Endodermal cell (in vitro differentiated cells): ENCODE results near the gene PRRT4. TPM values are rescaled to one million over a fixed set of nuclear protein-coding genes. Genes with fewer than 3 reads are reported as not detected.

ENCODE experiments used
- DNase-seq: peaks from one replicate; pipeline ENCODE4 v3.0.0-alpha.2; 2017
- H3K27ac ChIP-seq: 2 replicates; pipeline ENCODE4 v1.5.1; 2013; ENCODE audit warnings: mild to moderate bottlenecking, low read depth, low read length, moderate library complexity
- H3K27me3 ChIP-seq: 2 replicates; pipeline ENCODE4 v1.6.1; 2013; ENCODE audit warnings: mild to moderate bottlenecking, low read length, moderate library complexity; ENCODE audit not compliant: insufficient read depth, control insufficient read depth, poor library complexity, severe bottlenecking
- H3K36me3 ChIP-seq: 2 replicates; pipeline ENCODE4 v1.7.0; 2013; ENCODE audit warnings: mild to moderate bottlenecking, low read length, moderate library complexity; ENCODE audit not compliant: control insufficient read depth, insufficient read depth
- H3K4me1 ChIP-seq: one replicate; pipeline ENCODE4 v1.7.0; 2013; ENCODE audit warnings: low read length; ENCODE audit not compliant: control insufficient read depth, insufficient read depth
- H3K4me3 ChIP-seq: 2 replicates; pipeline ENCODE4 v1.5.1; 2013; ENCODE audit warnings: mild to moderate bottlenecking, low read length, moderate library complexity
- H3K9ac ChIP-seq: 2 replicates; pipeline ENCODE4 v1.6.1; 2013; ENCODE audit warnings: mild to moderate bottlenecking, low read length, moderate library complexity; ENCODE audit not compliant: poor library complexity, severe bottlenecking; ENCODE audit errors: extremely low read depth
- H3K9me3 ChIP-seq: 2 replicates; pipeline ENCODE4 v1.6.1; 2013; ENCODE audit warnings: mild to moderate bottlenecking, low read length, moderate library complexity; ENCODE audit not compliant: control insufficient read depth
- H3K27ac Mint-ChIP-seq: 2 replicates; pipeline ENCODE4 v1.8.0; 2020; ENCODE audit warnings: mixed read lengths
- H3K27me3 Mint-ChIP-seq: 2 replicates; pipeline ENCODE4 v1.8.0; 2021; ENCODE audit warnings: mild to moderate bottlenecking, mixed read lengths; ENCODE audit not compliant: insufficient read depth
- H3K36me3 Mint-ChIP-seq: 2 replicates; pipeline ENCODE4 v1.8.0; 2020; ENCODE audit warnings: low read depth, mixed read lengths
- H3K4me1 Mint-ChIP-seq: 2 replicates; pipeline ENCODE4 v1.8.0; 2020; ENCODE audit warnings: mixed read lengths
- H3K4me3 Mint-ChIP-seq: 2 replicates; pipeline ENCODE4 v1.8.0; 2020; ENCODE audit warnings: mild to moderate bottlenecking, moderate library complexity, mixed read lengths
- H3K9me3 Mint-ChIP-seq: 2 replicates; pipeline ENCODE4 v1.8.0; 2020; ENCODE audit warnings: mild to moderate bottlenecking, mixed read lengths
- CTCF ChIP-seq: fragments of 200-600 bp; sonication (generic); conservative IDR thresholded peaks from 2 replicates; pipeline ENCODE4 v1.5.0; 2021; ENCODE audit warnings: antibody characterized with exemption, mild to moderate bottlenecking
- WGBS, 2 experiments: methylation state at CpG; one replicate each; pipeline versions ENCODE4 v1.1.5 to v1.1.7; 2013; ENCODE audit warnings: missing lambda C conversion rate in 2 of 2, mixed read lengths in 1 of 2; ENCODE audit not compliant: insufficient coverage in 1 of 2, insufficient read length in 1 of 2; 5-methylcytosine and 5-hydroxymethylcytosine counted together
- total RNA-seq, 2 donors: library from RNA; stranded (reverse); fragmentation: NEBNext Ultra II Directional in 1 of 2; extraction: Animal tissue kit (Norgen Biotek cat#: 25700) in 1 of 2; gene quantifications; 2 replicates in 1 of 2; 3 replicates in 1 of 2; pipeline ENCODE4 v1.2.1, GENCODE V29; 2021

Gene PRRT4
- total RNA-seq, 2 donors from 2014 or later, result 0.18 TPM; not detected in 1

- H3K4me3 Mint-ChIP-seq, result no peak overlapping the region
- no peaks in the 10 kb centered on the region for H3K27me3 ChIP-seq
- H3K4me1 Mint-ChIP-seq, result no peaks in the 10 kb centered on the region
- no peak overlapping the region for H3K9ac ChIP-seq
- H3K4me3 ChIP-seq, result no peak overlapping the region
- no peaks in the 10 kb centered on the region for H3K9me3 Mint-ChIP-seq
- no peaks in the 10 kb centered on the region for H3K27me3 Mint-ChIP-seq
- no peaks in the 10 kb centered on the region for H3K4me1 ChIP-seq
- H3K9me3 ChIP-seq, result no peaks in the 10 kb centered on the region
- TF ChIP-seq CTCF, result no peak
- peaks cover 61% of the 10 kb centered on the region for H3K36me3 Mint-ChIP-seq
- H3K36me3 ChIP-seq, result peaks cover 73% of the 10 kb centered on the region
- H3K27ac ChIP-seq, result no peak overlapping the region
- no peak for DNase-seq
- no peak overlapping the region for H3K27ac Mint-ChIP-seq
- 63 to 93% methylated on average over 1 to 2 of the region's 2 CpGs for WGBS, 2 experiments
Measured at GRCh38 chr7:128307061-128307460, 54.4 kb downstream of the PRRT4 start.

- H3K27me3 Mint-ChIP-seq, result no peaks in the 10 kb centered on the region
- H3K36me3 Mint-ChIP-seq, result peaks cover 38% of the 10 kb centered on the region
- peaks cover 13% of the 10 kb centered on the region for H3K4me1 Mint-ChIP-seq
- Histone ChIP-seq H3K4me3 (no peak overlapping the region), H3K27me3 (no peaks in the 10 kb centered on the region), H3K4me1 (no peaks in the 10 kb centered on the region), H3K36me3 (peaks cover 46% of the 10 kb centered on the region), H3K9me3 (no peaks in the 10 kb centered on the region), H3K9ac (no peak overlapping the region), H3K27ac (no peak overlapping the region)
- H3K4me3 Mint-ChIP-seq, result no peak overlapping the region
- DNase-seq, result no peak
- H3K27ac Mint-ChIP-seq, result no peak overlapping the region
- 96% methylated on average over 1 of the region's 1 CpG; no CpG with 5 or more reads in 1 of the 2 experiments for WGBS, 2 experiments
- TF ChIP-seq CTCF, result no peak
- H3K9me3 Mint-ChIP-seq, result no peaks in the 10 kb centered on the region
Measured at GRCh38 chr7:128304212-128304611, 57.3 kb downstream of the PRRT4 start.

DNA sequence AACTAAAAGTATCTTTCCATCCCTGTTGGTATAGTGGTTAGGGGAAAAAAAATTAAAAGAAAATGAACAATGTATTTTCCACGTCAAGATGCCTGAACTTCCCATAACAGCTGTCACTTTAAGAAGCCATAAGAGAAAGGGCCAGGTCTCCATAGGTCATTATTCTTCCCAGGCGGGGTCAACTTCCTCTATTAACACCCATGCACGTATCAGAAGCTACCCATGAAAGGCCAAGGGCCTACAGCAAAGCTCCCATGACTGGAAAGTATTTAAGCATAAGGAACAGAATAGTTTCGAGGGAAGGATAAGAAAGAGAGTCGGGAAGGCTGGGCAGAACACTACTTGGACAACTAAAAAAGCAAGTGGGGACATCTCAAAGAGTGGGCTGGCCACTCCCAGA, 57.8 kb downstream of the PRRT4 start:
- Mint-ChIP-seq H3K9me3 (no peaks in the 10 kb centered on the region), H3K36me3 (peaks cover 35% of the 10 kb centered on the region), H3K4me3 (no peak overlapping the region), H3K4me1 (peaks cover 19% of the 10 kb centered on the region), H3K27me3 (no peaks in the 10 kb centered on the region), H3K27ac (no peak overlapping the region)
- no peaks in the 10 kb centered on the region for H3K9me3 ChIP-seq
- no peak overlapping the region for H3K9ac ChIP-seq
- no peak for TF ChIP-seq CTCF
- no peak overlapping the region for H3K4me3 ChIP-seq
- H3K27ac ChIP-seq, result no peak overlapping the region
- H3K27me3 ChIP-seq, result no peaks in the 10 kb centered on the region
- DNase-seq, result no peak
- H3K36me3 ChIP-seq, result peaks cover 42% of the 10 kb centered on the region
- H3K4me1 ChIP-seq, result no peaks in the 10 kb centered on the region
- 92 to 100% methylated on average over 4 to 5 of the region's 5 CpGs for WGBS, 2 experiments
